Prostate gland (tissue), 2 donors: ENCODE results near the gene RFT1. TPM values are rescaled to one million over a fixed set of nuclear protein-coding genes. Genes with fewer than 3 reads are reported as not detected.

Experiments used
- DNase-seq: peaks from one replicate; pipeline ENCODE4 v3.0.0-alpha.2; 2019; ENCODE audit warnings: low spot score
- H3K27ac ChIP-seq, 2 donors: fragments of 200-600 bp; sonication (generic); 2 replicates each; pipeline ENCODE4 v1.5.1; 2017 to 2019
- H3K27me3 ChIP-seq: fragments of 200-600 bp; sonication (generic); replicated peaks from 2 replicates; pipeline ENCODE4 v1.5.1; 2019; ENCODE audit not compliant: insufficient read depth
- H3K36me3 ChIP-seq, 2 donors: fragments of 200-600 bp; sonication (generic); 1 replicate in 1 of 2; 2 replicates in 1 of 2; pipeline versions ENCODE4 v1.5.1 to v1.8.1; 2017 to 2019
- H3K4me1 ChIP-seq: fragments of 200-600 bp; sonication (generic); replicated peaks from 2 replicates; pipeline ENCODE4 v1.5.1; 2019
- H3K4me3 ChIP-seq, 2 donors: fragments of 200-600 bp; sonication (generic); 2 replicates each; pipeline ENCODE4 v1.5.1; 2017 to 2019
- H3K9me3 ChIP-seq: fragments of 200-600 bp; sonication (generic); 2 replicates; pipeline ENCODE4 v1.5.1; 2017
- CTCF ChIP-seq, 4 experiments: fragments of 200-600 bp in 2 of 4; fragments of 450-650 bp in 2 of 4; sonication (generic) in 2 of 4; IDR thresholded peaks; 1 replicate in 3 of 4; 2 replicates in 1 of 4; pipeline ENCODE4 v1.5.1; 2016 to 2019; ENCODE audit warnings: antibody characterized with exemption in 4 of 4, mild to moderate bottlenecking in 2 of 4, moderate library complexity in 2 of 4
- POLR2A ChIP-seq: fragments of 450-650 bp; IDR thresholded peaks from one replicate; pipeline ENCODE4 v1.6.1; 2016; ENCODE audit warnings: antibody characterized with exemption, mild to moderate bottlenecking
- POLR2AphosphoS5 ChIP-seq: sonication (generic); formaldehyde crosslinking; IDR thresholded peaks from one replicate; pipeline ENCODE4 v1.6.1; 2017; ENCODE audit warnings: antibody characterized with exemption
- WGBS: methylation state at CpG from one replicate; pipeline ENCODE4 v1.1.5; 2018; 5-methylcytosine and 5-hydroxymethylcytosine counted together
- intact Hi-C: fragments of 100-400 bp; cut with DNase I; formaldehyde crosslinking; loops from one replicate; pipeline ENCODE4 v1.14.2; 2022
- total RNA-seq, 2 donors: library from RNA; depleted of rRNA; stranded (reverse); fragments of >200 nt; gene quantifications; one replicate each; pipeline ENCODE4 v1.1.0, GENCODE V29; 2016

Gene RFT1
- total RNA-seq, 2 donors from 2014 or later: 10.3 to 31.1 TPM

DNA sequence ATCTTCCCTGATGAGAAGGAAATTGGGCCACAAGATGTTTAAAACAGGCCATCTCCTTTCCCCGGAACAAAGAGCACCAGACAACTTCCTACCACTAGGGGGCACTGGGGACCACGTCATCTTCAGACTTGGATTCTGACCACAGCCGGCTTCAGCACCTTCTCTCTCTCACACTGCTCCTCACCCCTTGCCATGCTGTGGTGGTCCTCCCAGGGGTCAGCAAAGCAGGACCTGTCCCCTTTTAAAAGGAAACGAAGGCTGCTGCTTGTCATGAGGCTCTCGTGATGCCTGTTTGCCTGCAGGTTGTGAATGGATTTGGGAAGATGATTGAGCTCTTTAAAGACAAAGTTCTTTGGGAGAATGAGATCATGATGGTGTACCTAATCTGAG lies 16.2 kb downstream of the RFT1 start:
- H3K27ac ChIP-seq: no peak overlapping the region
- no peak for TF ChIP-seq POLR2A
- peak; percentile 45 for TF ChIP-seq POLR2AphosphoS5
- TF ChIP-seq CTCF (IDR thresholded peaks at IDR 0.05): peak; percentile 81 to 96 (median 94)

DNA sequence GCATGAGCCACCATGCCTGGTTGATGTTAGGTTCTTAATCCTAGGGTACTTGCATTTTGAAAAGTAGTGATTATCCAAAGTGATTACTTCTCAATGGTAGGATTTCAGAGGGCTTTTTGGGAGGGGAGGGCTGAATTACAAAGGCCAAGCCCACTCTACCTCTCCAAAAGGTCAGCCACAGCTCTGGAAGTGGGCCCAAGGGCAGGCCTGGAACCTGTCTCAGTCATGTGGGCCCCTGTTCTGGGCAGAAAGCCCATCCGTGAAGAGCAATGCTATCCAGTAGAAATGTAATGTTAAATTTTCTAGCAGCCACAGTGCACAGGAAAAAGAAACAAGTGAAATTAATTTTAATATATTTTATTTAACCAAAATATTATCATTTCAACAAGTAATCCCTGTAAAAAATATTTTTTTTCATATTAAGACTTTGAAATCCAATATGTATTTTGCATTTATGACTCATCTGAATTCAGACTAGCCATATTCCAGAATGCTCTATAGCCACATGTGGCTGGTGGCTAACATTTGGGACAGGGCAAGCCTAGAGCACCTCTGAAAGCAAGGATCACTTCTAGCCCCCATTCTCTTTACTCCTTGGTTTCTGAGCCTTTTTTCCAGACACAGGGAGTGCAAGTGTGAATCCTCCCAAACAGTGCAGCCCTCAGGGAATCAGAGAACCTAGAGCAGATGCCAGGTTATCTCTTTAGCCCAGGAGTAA lies 16.8 kb downstream of the RFT1 start:
- intact Hi-C loops: loop anchor here (1.0 kb wide), 1 partner anchor 83 kb away; no protein-coding TSS in a partner anchor
- H3K36me3 ChIP-seq: peaks cover 0 to 7% of the 10 kb centered on the region in 2 donors
- DNase-seq: no peak
- no peaks in the 10 kb centered on the region for H3K9me3 ChIP-seq
- no peaks in the 10 kb centered on the region for H3K27me3 ChIP-seq
- TF ChIP-seq POLR2AphosphoS5 (no peak), CTCF (IDR thresholded peaks at IDR 0.05) (no peak), POLR2A (no peak)
- H3K4me1 ChIP-seq: no peaks in the 10 kb centered on the region
- H3K27ac ChIP-seq: no peak overlapping the region
- H3K4me3 ChIP-seq: no peak overlapping the region
- 45% methylated on average over 1 of the region's 1 CpG for WGBS

More for the DNA sequence above, 16.2 kb downstream of the RFT1 start:
- no peaks in the 10 kb centered on the region for H3K9me3 ChIP-seq
- H3K4me3 ChIP-seq: no peak overlapping the region
- DNase-seq: peak; percentile 84
- no peaks in the 10 kb centered on the region for H3K4me1 ChIP-seq
- peaks cover 0 to 7% of the 10 kb centered on the region in 2 donors for H3K36me3 ChIP-seq
- H3K27me3 ChIP-seq: no peaks in the 10 kb centered on the region
- WGBS: 4% methylated on average over 5 of the region's 5 CpGs
- intact Hi-C loops: loop anchor here (1.0 kb wide), 1 partner anchor 82 kb away; no protein-coding TSS in a partner anchor

DNA sequence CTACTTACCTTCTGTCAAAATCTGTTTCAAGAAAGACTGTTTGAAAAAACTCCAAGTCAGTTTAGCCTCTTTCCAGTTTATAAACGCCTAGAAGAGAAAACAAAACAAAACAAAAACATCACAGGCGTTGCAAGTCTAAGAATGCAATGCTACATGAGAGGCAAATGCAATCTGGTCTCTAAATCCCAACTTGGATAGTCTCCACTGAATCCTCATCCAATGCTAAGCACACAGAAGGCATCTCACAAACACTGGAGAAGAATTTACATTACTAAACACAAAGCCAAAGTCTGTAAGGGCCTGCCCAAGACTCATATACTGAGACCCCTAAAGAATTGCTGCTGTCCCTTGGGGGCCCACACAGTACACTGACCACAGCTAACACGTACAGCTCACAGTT lies 18.4 kb downstream of the RFT1 start:
- no peak for DNase-seq
- no peaks in the 10 kb centered on the region for H3K9me3 ChIP-seq
- intact Hi-C loops: no loop called here
- H3K27me3 ChIP-seq: no peaks in the 10 kb centered on the region
- peaks cover 0 to under 1% of the 10 kb centered on the region in 2 donors for H3K36me3 ChIP-seq
- H3K4me1 ChIP-seq: no peaks in the 10 kb centered on the region
- WGBS: 79% methylated on average over 3 of the region's 3 CpGs
- TF ChIP-seq CTCF (IDR thresholded peaks at IDR 0.05): no peak
- no peak for TF ChIP-seq POLR2AphosphoS5
- TF ChIP-seq POLR2A: no peak
- no peak overlapping the region for H3K27ac ChIP-seq
- H3K4me3 ChIP-seq: no peak overlapping the region

- intact Hi-C loops: no loop called here
- H3K36me3 ChIP-seq: no peaks in the 10 kb centered on the region
- H3K9me3 ChIP-seq: no peaks in the 10 kb centered on the region
- H3K4me1 ChIP-seq: no peaks in the 10 kb centered on the region
- no peaks in the 10 kb centered on the region for H3K27me3 ChIP-seq
- 23% methylated on average over 12 of the region's 12 CpGs for WGBS
- DNase-seq: peak; percentile 61
- TF ChIP-seq CTCF (IDR thresholded peaks at IDR 0.05) (peak in 3 of 4 experiments; percentile 26 to 68 (median 56)), POLR2AphosphoS5 (no peak), POLR2A (no peak)
- H3K4me3 ChIP-seq: no peak overlapping the region
- peak overlapping the region; percentile 40 to 55 for H3K27ac ChIP-seq
These were observed 20.1 kb downstream of the RFT1 start for GRCh38 chr3:53109891-53110771.
